Skeletal muscle satellite cell (primary cell): ENCODE results near the gene KRT36.

Source experiments
- H3K27me3 ChIP-seq: 2 replicates; pipeline ENCODE4 v1.7.0; 2013; ENCODE audit warnings: low read length; ENCODE audit not compliant: control insufficient read depth, insufficient read depth
- H3K36me3 ChIP-seq: 2 replicates; pipeline ENCODE4 v1.7.0; 2013; ENCODE audit warnings: mild to moderate bottlenecking, control low read depth, low read length; ENCODE audit not compliant: insufficient read depth
- H3K4me1 ChIP-seq: 2 replicates; pipeline ENCODE4 v1.7.0; 2013; ENCODE audit warnings: low read length; ENCODE audit not compliant: control insufficient read depth, insufficient read depth
- H3K4me2 ChIP-seq: 2 replicates; pipeline ENCODE4 v1.7.0; 2013; ENCODE audit warnings: mild to moderate bottlenecking, low read length
- H3K4me3 ChIP-seq: 2 replicates; pipeline ENCODE4 v1.7.0; 2013; ENCODE audit warnings: low read length
- H3K9ac ChIP-seq: 2 replicates; pipeline ENCODE4 v1.7.0; 2013; ENCODE audit warnings: mild to moderate bottlenecking, low read depth, low read length, moderate library complexity
- H3K9me3 ChIP-seq: replicated peaks from 2 replicates; pipeline ENCODE4 v1.7.0; 2013; ENCODE audit warnings: mild to moderate bottlenecking, control low read depth, low read length

KRT36 gene

GRCh38 chr17:41480581-41480980 lies 9.1 kb downstream of the KRT36 start:
- Histone ChIP-seq H3K9ac (no peak overlapping the region), H3K27me3 (peaks cover 19% of the 10 kb centered on the region), H3K4me2 (no peak overlapping the region), H3K9me3 (no peaks in the 10 kb centered on the region), H3K4me1 (no peaks in the 10 kb centered on the region), H3K4me3 (no peak overlapping the region), H3K36me3 (no peaks in the 10 kb centered on the region)

GRCh38 chr17:41480136-41480535 lies 9.6 kb downstream of the KRT36 start:
- Histone ChIP-seq H3K9me3 (no peaks in the 10 kb centered on the region), H3K9ac (no peak overlapping the region), H3K36me3 (no peaks in the 10 kb centered on the region), H3K27me3 (peaks cover 23% of the 10 kb centered on the region), H3K4me1 (no peaks in the 10 kb centered on the region), H3K4me3 (no peak overlapping the region), H3K4me2 (no peak overlapping the region)

- Histone ChIP-seq H3K36me3 (no peaks in the 10 kb centered on the region), H3K4me3 (no peak overlapping the region), H3K4me1 (no peaks in the 10 kb centered on the region), H3K9me3 (no peaks in the 10 kb centered on the region), H3K27me3 (peaks cover 27% of the 10 kb centered on the region), H3K4me2 (no peak overlapping the region), H3K9ac (no peak overlapping the region)
These were observed 11.5 kb downstream of the KRT36 start for GRCh38 chr17:41478237-41478636.

- no peak overlapping the region for H3K4me3 ChIP-seq
- no peak overlapping the region for H3K4me2 ChIP-seq
- no peaks in the 10 kb centered on the region for H3K4me1 ChIP-seq
- H3K9ac ChIP-seq = no peak overlapping the region
- H3K36me3 ChIP-seq = no peaks in the 10 kb centered on the region
- no peaks in the 10 kb centered on the region for H3K9me3 ChIP-seq
- H3K27me3 ChIP-seq = peaks cover 30% of the 10 kb centered on the region
These were observed 12.6 kb downstream of the KRT36 start for GRCh38 chr17:41476866-41477815.

GRCh38 chr17:41475421-41475820 lies 14.3 kb downstream of the KRT36 start:
- H3K9me3 ChIP-seq = no peaks in the 10 kb centered on the region
- peaks cover 41% of the 10 kb centered on the region for H3K27me3 ChIP-seq

GRCh38 chr17:41474863-41475262 lies 14.8 kb downstream of the KRT36 start:
- peaks cover 41% of the 10 kb centered on the region for H3K27me3 ChIP-seq
- no peak overlapping the region for H3K4me3 ChIP-seq
- H3K9me3 ChIP-seq = no peaks in the 10 kb centered on the region
- no peak overlapping the region for H3K9ac ChIP-seq
- H3K4me2 ChIP-seq = no peak overlapping the region
- H3K4me1 ChIP-seq = no peaks in the 10 kb centered on the region
- H3K36me3 ChIP-seq = no peaks in the 10 kb centered on the region

More at GRCh38 chr17:41475421-41475820, 14.3 kb downstream of the KRT36 start:
- no peak overlapping the region for H3K4me2 ChIP-seq
- H3K9ac ChIP-seq = no peak overlapping the region
- H3K4me1 ChIP-seq = no peaks in the 10 kb centered on the region
- H3K36me3 ChIP-seq = no peaks in the 10 kb centered on the region
- no peak overlapping the region for H3K4me3 ChIP-seq

- H3K9ac ChIP-seq = no peak overlapping the region
- no peaks in the 10 kb centered on the region for H3K9me3 ChIP-seq
- H3K4me3 ChIP-seq = no peak overlapping the region
- no peaks in the 10 kb centered on the region for H3K36me3 ChIP-seq
- H3K4me1 ChIP-seq = peaks cover 19% of the 10 kb centered on the region
- no peak overlapping the region for H3K4me2 ChIP-seq
- peaks cover 29% of the 10 kb centered on the region for H3K27me3 ChIP-seq
These were observed 21.4 kb downstream of the KRT36 start for GRCh38 chr17:41468346-41468745.

- Histone ChIP-seq H3K9me3 (no peaks in the 10 kb centered on the region), H3K27me3 (peaks cover 25% of the 10 kb centered on the region), H3K9ac (no peak overlapping the region)
These were observed 22.1 kb downstream of the KRT36 start for GRCh38 chr17:41467561-41467960.

GRCh38 chr17:41466988-41467387 lies 22.7 kb downstream of the KRT36 start, which contains the start of gene KRT32:
Gene KRT32 (minus strand): TSS chr17:41467386. CDS start chr17:41467325, 61 bp downstream.
- no peaks in the 10 kb centered on the region for H3K9me3 ChIP-seq
- H3K36me3 ChIP-seq = no peaks in the 10 kb centered on the region
- H3K4me1 ChIP-seq = peaks cover 19% of the 10 kb centered on the region
- H3K27me3 ChIP-seq = peaks cover 25% of the 10 kb centered on the region
- no peak within 1 kb of the TSS for H3K9ac ChIP-seq
- H3K4me2 ChIP-seq = no peak within 1 kb of the TSS
- no peak within 1 kb of the TSS for H3K4me3 ChIP-seq

More at GRCh38 chr17:41467561-41467960, 22.1 kb downstream of the KRT36 start:
- Histone ChIP-seq H3K4me3 (no peak overlapping the region), H3K36me3 (no peaks in the 10 kb centered on the region), H3K4me1 (peaks cover 19% of the 10 kb centered on the region), H3K4me2 (no peak overlapping the region)

GRCh38 chr17:41464682-41465081 lies 25.0 kb downstream of the KRT36 start:
- Histone ChIP-seq H3K4me3 (no peak overlapping the region), H3K4me2 (no peak overlapping the region), H3K9me3 (no peaks in the 10 kb centered on the region), H3K4me1 (peaks cover 19% of the 10 kb centered on the region), H3K27me3 (peaks cover 21% of the 10 kb centered on the region), H3K9ac (no peak overlapping the region), H3K36me3 (no peaks in the 10 kb centered on the region)

GRCh38 chr17:41464173-41464572 lies 25.5 kb downstream of the KRT36 start:
- no peaks in the 10 kb centered on the region for H3K9me3 ChIP-seq
- H3K36me3 ChIP-seq = no peaks in the 10 kb centered on the region
- no peak overlapping the region for H3K9ac ChIP-seq
- no peak overlapping the region for H3K4me2 ChIP-seq
- H3K4me3 ChIP-seq = no peak overlapping the region
- peaks cover 19% of the 10 kb centered on the region for H3K4me1 ChIP-seq
- peaks cover 24% of the 10 kb centered on the region for H3K27me3 ChIP-seq

- Histone ChIP-seq H3K4me2 (no peak overlapping the region), H3K9me3 (no peaks in the 10 kb centered on the region), H3K9ac (no peak overlapping the region), H3K4me1 (peaks cover 19% of the 10 kb centered on the region), H3K36me3 (no peaks in the 10 kb centered on the region), H3K27me3 (peaks cover 23% of the 10 kb centered on the region), H3K4me3 (no peak overlapping the region)
These were observed 26.0 kb downstream of the KRT36 start for GRCh38 chr17:41463746-41464145.
